Endothelial cell (in vitro differentiated cells): ENCODE measurements around the gene TBC1D5. TPM values are rescaled to one million over a fixed set of nuclear protein-coding genes. Genes with fewer than 3 reads are reported as not detected.

Experiments
- DNase-seq: peaks from one replicate; pipeline ENCODE4 v3.0.0; 2021; ENCODE audit warnings: low spot score
- H3K27ac Mint-ChIP-seq: one replicate; pipeline ENCODE4 v1.8.0; 2021; ENCODE audit warnings: mixed read lengths, inconsistent platforms; ENCODE audit not compliant: unreplicated experiment
- H3K27me3 Mint-ChIP-seq: one replicate; pipeline ENCODE4 v1.8.0; 2021; ENCODE audit warnings: mild to moderate bottlenecking, moderate library complexity, mixed read lengths, inconsistent platforms; ENCODE audit not compliant: unreplicated experiment
- H3K36me3 Mint-ChIP-seq: one replicate; pipeline ENCODE4 v1.8.0; 2021; ENCODE audit warnings: mild to moderate bottlenecking, low read depth, mixed read lengths, inconsistent platforms; ENCODE audit not compliant: unreplicated experiment
- H3K4me1 Mint-ChIP-seq: one replicate; pipeline ENCODE4 v1.8.0; 2021; ENCODE audit warnings: mild to moderate bottlenecking, mixed read lengths, inconsistent platforms; ENCODE audit not compliant: unreplicated experiment
- H3K4me3 Mint-ChIP-seq: one replicate; pipeline ENCODE4 v1.8.0; 2021; ENCODE audit warnings: mild to moderate bottlenecking, mixed read lengths, inconsistent platforms; ENCODE audit not compliant: unreplicated experiment
- H3K9me3 Mint-ChIP-seq: one replicate; pipeline ENCODE4 v1.8.0; 2021; ENCODE audit warnings: mixed read lengths, inconsistent platforms; ENCODE audit not compliant: unreplicated experiment
- CTCF ChIP-seq: fragments of 200-600 bp; sonication (generic); IDR thresholded peaks from one replicate; pipeline ENCODE4 v1.5.0; 2021; ENCODE audit warnings: antibody characterized with exemption; ENCODE audit not compliant: unreplicated experiment
- total RNA-seq: library from RNA; stranded (reverse); fragmentation: NEBNext Ultra II Directional; extraction: Animal tissue kit (Norgen Biotek cat#: 25700); gene quantifications from one replicate; pipeline ENCODE4 v1.2.1, GENCODE V29; 2021; ENCODE audit not compliant: unreplicated experiment

The TBC1D5 gene
- total RNA-seq, 1 donor from 2014 or later, result 48.2 TPM

- H3K36me3 Mint-ChIP-seq, result no peaks in the 10 kb centered on the region
- peaks cover 5% of the 10 kb centered on the region for H3K27me3 Mint-ChIP-seq
- no peak overlapping the region for H3K4me3 Mint-ChIP-seq
- no peak for TF ChIP-seq CTCF
- H3K27ac Mint-ChIP-seq, result no peak overlapping the region
- DNase-seq, result no peak
- no peaks in the 10 kb centered on the region for H3K4me1 Mint-ChIP-seq
- H3K9me3 Mint-ChIP-seq, result no peaks in the 10 kb centered on the region
Observed at GRCh38 chr3:17573396-17573795, 169.0 kb downstream of the TBC1D5 start.

GRCh38 chr3:17571686-17572085, 170.7 kb downstream of the TBC1D5 start:
- no peak overlapping the region for H3K4me3 Mint-ChIP-seq
- DNase-seq, result no peak
- no peaks in the 10 kb centered on the region for H3K4me1 Mint-ChIP-seq
- TF ChIP-seq CTCF, result no peak
- H3K27ac Mint-ChIP-seq, result no peak overlapping the region
- H3K36me3 Mint-ChIP-seq, result no peaks in the 10 kb centered on the region
- H3K9me3 Mint-ChIP-seq, result no peaks in the 10 kb centered on the region
- H3K27me3 Mint-ChIP-seq, result peaks cover 5% of the 10 kb centered on the region

GRCh38 chr3:17562845-17563244, 179.6 kb downstream of the TBC1D5 start:
- TF ChIP-seq CTCF, result no peak
- Mint-ChIP-seq H3K4me3 (no peak overlapping the region), H3K36me3 (no peaks in the 10 kb centered on the region), H3K4me1 (no peaks in the 10 kb centered on the region), H3K9me3 (no peaks in the 10 kb centered on the region), H3K27me3 (no peaks in the 10 kb centered on the region), H3K27ac (no peak overlapping the region)
- no peak for DNase-seq

GRCh38 chr3:17558565-17558964, 183.9 kb downstream of the TBC1D5 start:
- H3K4me3 Mint-ChIP-seq, result no peak overlapping the region
- no peak for TF ChIP-seq CTCF
- no peaks in the 10 kb centered on the region for H3K36me3 Mint-ChIP-seq
- H3K27ac Mint-ChIP-seq, result no peak overlapping the region
- H3K9me3 Mint-ChIP-seq, result no peaks in the 10 kb centered on the region
- H3K4me1 Mint-ChIP-seq, result peaks cover 4% of the 10 kb centered on the region
- no peak for DNase-seq
- no peaks in the 10 kb centered on the region for H3K27me3 Mint-ChIP-seq

- TF ChIP-seq CTCF, result no peak
- H3K4me1 Mint-ChIP-seq, result peaks cover 4% of the 10 kb centered on the region
- no peak for DNase-seq
- no peaks in the 10 kb centered on the region for H3K9me3 Mint-ChIP-seq
- no peak overlapping the region for H3K4me3 Mint-ChIP-seq
- H3K27me3 Mint-ChIP-seq, result no peaks in the 10 kb centered on the region
- no peaks in the 10 kb centered on the region for H3K36me3 Mint-ChIP-seq
- no peak overlapping the region for H3K27ac Mint-ChIP-seq
Observed at GRCh38 chr3:17557749-17558463, 184.5 kb downstream of the TBC1D5 start.
